WTC11 (cell line): ENCODE measurements around the gene PLEKHA6. TPM values are rescaled to one million over a fixed set of nuclear protein-coding genes. Genes with fewer than 3 reads are reported as not detected.

ENCODE experiments used
- ATAC-seq: fragments of 200-7000 bp; cut with Tn5 transposase; 2 replicates; pipeline ENCODE4 v1.10.0; 2021; ENCODE audit warnings: mild to moderate bottlenecking, moderate library complexity
- CTCF ChIA-PET: fragments of 300-600 bp; sonication (Branson Sonifier 250); formaldehyde crosslinking; loops from one replicate; lab custom pipeline; 2021; ENCODE audit warnings: antibody characterized with exemption; lab: Charles Lee
- POLR2A ChIA-PET: fragments of 350-600 bp; sonication (Branson Sonifier 250); formaldehyde crosslinking; loops from one replicate; lab custom pipeline; 2021; ENCODE audit warnings: antibody characterized with exemption; lab: Charles Lee
- DNase-seq: peaks from one replicate; pipeline ENCODE4 v3.0.0; 2021; ENCODE audit warnings: low spot score
- H3K27ac Mint-ChIP-seq: 2 replicates; pipeline ENCODE4 v1.8.0; 2021; ENCODE audit warnings: mixed read lengths
- H3K27me3 Mint-ChIP-seq: 2 replicates; pipeline ENCODE4 v1.8.0; 2021; ENCODE audit warnings: low read depth, mild to moderate bottlenecking, moderate library complexity, mixed read lengths
- H3K36me3 Mint-ChIP-seq: 2 replicates; pipeline ENCODE4 v1.8.0; 2021; ENCODE audit warnings: mixed read lengths
- H3K4me1 Mint-ChIP-seq: 2 replicates; pipeline ENCODE4 v1.8.0; 2022; ENCODE audit warnings: mixed read lengths
- H3K4me3 Mint-ChIP-seq: 2 replicates; pipeline ENCODE4 v1.8.0; 2021; ENCODE audit warnings: mild to moderate bottlenecking, moderate library complexity, mixed read lengths
- H3K9me3 Mint-ChIP-seq: 2 replicates; pipeline ENCODE4 v1.8.0; 2021; ENCODE audit warnings: mixed read lengths
- AR ChIP-seq: fragments of 250-450 bp; sonication (Bioruptor Pico); IDR thresholded peaks from 2 replicates; pipeline ENCODE4 v1.9.0; 2021; ENCODE audit warnings: mild to moderate bottlenecking
- CREM ChIP-seq: sonication (generic); formaldehyde crosslinking; IDR thresholded peaks from 2 replicates; pipeline ENCODE4 v1.8.1; 2022; ENCODE audit warnings: mild to moderate bottlenecking, missing genetic modification reagents, moderate library complexity
- ELF4 ChIP-seq: sonication (generic); formaldehyde crosslinking; IDR thresholded peaks from 2 replicates; pipeline ENCODE4 v1.8.1; 2022; ENCODE audit warnings: low read depth, mild to moderate bottlenecking, moderate library complexity, missing genetic modification reagents
- ETV6 ChIP-seq: sonication (generic); formaldehyde crosslinking; IDR thresholded peaks from 2 replicates; pipeline ENCODE4 v1.8.1; 2022; ENCODE audit warnings: mild to moderate bottlenecking, missing genetic modification reagents
- HMGXB4 ChIP-seq: sonication (generic); formaldehyde crosslinking; IDR thresholded peaks from 2 replicates; pipeline ENCODE4 v1.8.1; 2023; ENCODE audit warnings: mild to moderate bottlenecking, moderate library complexity, missing genetic modification reagents
- JAZF1 ChIP-seq: fragments of 250-450 bp; sonication (Bioruptor Pico); IDR thresholded peaks from 2 replicates; pipeline ENCODE4 v1.9.0; 2021; ENCODE audit warnings: moderate library complexity, mild to moderate bottlenecking, inconsistent platforms
- NFE2L1 ChIP-seq: sonication (generic); formaldehyde crosslinking; IDR thresholded peaks from 2 replicates; pipeline ENCODE4 v1.8.1; 2023; ENCODE audit warnings: missing genetic modification reagents
- NR2C2 ChIP-seq: sonication (generic); formaldehyde crosslinking; IDR thresholded peaks from 2 replicates; pipeline ENCODE4 v1.8.0; 2022; ENCODE audit warnings: mild to moderate bottlenecking, missing genetic modification reagents
- PRDM15 ChIP-seq: sonication (generic); formaldehyde crosslinking; IDR thresholded peaks from 2 replicates; pipeline ENCODE4 v1.8.0; 2022; ENCODE audit warnings: missing genetic modification reagents
- SMAD4 ChIP-seq: sonication (generic); formaldehyde crosslinking; IDR thresholded peaks from 2 replicates; pipeline ENCODE4 v1.8.0; 2022; ENCODE audit warnings: mild to moderate bottlenecking, missing genetic modification reagents
- ZNF121 ChIP-seq: sonication (generic); formaldehyde crosslinking; IDR thresholded peaks from 2 replicates; pipeline ENCODE4 v1.8.0; 2023; ENCODE audit warnings: missing genetic modification reagents
- ZNF219 ChIP-seq: sonication (generic); formaldehyde crosslinking; IDR thresholded peaks from 2 replicates; pipeline ENCODE4 v1.8.0; 2023; ENCODE audit warnings: missing genetic modification reagents, mild to moderate bottlenecking, borderline replicate concordance
- ZNF317 ChIP-seq: sonication (generic); formaldehyde crosslinking; IDR thresholded peaks from 2 replicates; pipeline ENCODE4 v1.8.1; 2023; ENCODE audit warnings: low read depth, mild to moderate bottlenecking, moderate library complexity, missing genetic modification reagents, borderline replicate concordance
- ZNF416 ChIP-seq: fragments of 250-450 bp; sonication (Bioruptor Pico); IDR thresholded peaks from 2 replicates; pipeline ENCODE4 v1.9.0; 2021; ENCODE audit warnings: mild to moderate bottlenecking, inconsistent platforms
- total RNA-seq: library from RNA; stranded (reverse); gene quantifications from 3 replicates; pipeline ENCODE4 v1.2.3, GENCODE V29; 2021
- TF ChIP-seq, protein P1 (sequence below): sonication (generic); formaldehyde crosslinking; IDR thresholded peaks from 2 replicates; pipeline ENCODE4 v1.8.0; 2023; ENCODE audit warnings: mild to moderate bottlenecking, missing genetic modification reagents

PLEKHA6 gene
- total RNA-seq, 1 experiment from 2014 or later, result 11.6 TPM

GRCh38 chr1:204342310-204342709, 17.4 kb downstream of the PLEKHA6 start:
- ATAC-seq, result no peak
- no peak overlapping the region; the same call in 1 of the 2 replicates for H3K4me3 Mint-ChIP-seq
- ChIA-PET POLR2A (no interaction called here), CTCF (interaction anchor here (0.8 to 2.4 kb wide), 13 partner anchors 9 to 180 kb away, joined by 3 to 12 read pairs (median 5); partner anchors contain the start of gene GOLT1A)
- H3K36me3 Mint-ChIP-seq, result no peaks in the 10 kb centered on the region
- no peaks in the 10 kb centered on the region for H3K9me3 Mint-ChIP-seq
- peaks cover 12% of the 10 kb centered on the region for H3K27me3 Mint-ChIP-seq
- H3K4me1 Mint-ChIP-seq, result peaks cover 72% of the 10 kb centered on the region
- H3K27ac Mint-ChIP-seq, result no peak overlapping the region; the same call in 1 of the 2 replicates
- no peak for DNase-seq
- TF ChIP-seq ELF4 (CRISPR knock-in tag) (no peak), ETV6 (CRISPR knock-in tag) (0 out of 2 replicates have a peak, but pooled peaks have one; percentile 41)

- CTCF ChIA-PET, result interaction anchor here (0.6 to 2.2 kb wide), 12 partner anchors 10 to 134 kb away, joined by 3 to 12 read pairs (median 4); partner anchors contain the start of gene GOLT1A
- no peak for TF ChIP-seq CREM (CRISPR knock-in tag)
- TF ChIP-seq, all 79 proteins: peak for 0
- no peak for DNase-seq
- POLR2A ChIA-PET, result no interaction called here
- Mint-ChIP-seq H3K4me1 (peaks cover 66% of the 10 kb centered on the region), H3K27me3 (peaks cover 12% of the 10 kb centered on the region), H3K9me3 (no peaks in the 10 kb centered on the region), H3K4me3 (no peak overlapping the region), H3K36me3 (no peaks in the 10 kb centered on the region), H3K27ac (no peak overlapping the region)
- no peak for ATAC-seq
Observed at GRCh38 chr1:204341380-204341779, 18.3 kb downstream of the PLEKHA6 start.

- TF ChIP-seq ZNF317 (no peak), HMGXB4 (CRISPR knock-in tag) (no peak), ZNF416 (CRISPR knock-in tag) (no peak), ZNF121 (CRISPR knock-in tag) (0 out of 2 replicates have a peak, but pooled peaks have one; percentile 13)
- DNase-seq (no peak), ATAC-seq (no peak)
- no peak overlapping the region for H3K4me3 Mint-ChIP-seq
- peaks cover 12% of the 10 kb centered on the region for H3K27me3 Mint-ChIP-seq
- POLR2A ChIA-PET, result no interaction called here
- CTCF ChIA-PET, result interaction anchor here (0.7 to 2.2 kb wide), 5 partner anchors 12 to 133 kb away, joined by 3 to 7 read pairs (median 3); no protein-coding TSS in a partner anchor
- peaks cover 57% of the 10 kb centered on the region for H3K4me1 Mint-ChIP-seq
- H3K27ac Mint-ChIP-seq, result no peak overlapping the region
- no peaks in the 10 kb centered on the region for H3K9me3 Mint-ChIP-seq
- H3K36me3 Mint-ChIP-seq, result no peaks in the 10 kb centered on the region
Observed at GRCh38 chr1:204340081-204340889, 19.4 kb downstream of the PLEKHA6 start.

- no peak overlapping the region for H3K4me3 Mint-ChIP-seq
- H3K27me3 Mint-ChIP-seq, result peaks cover 12% of the 10 kb centered on the region
- no peak for ATAC-seq
- ChIA-PET CTCF (interaction anchor here (0.7 to 1.2 kb wide), 2 partner anchors 24 to 85 kb away, joined by 3 read pairs; no protein-coding TSS in a partner anchor), POLR2A (no interaction called here)
- no peaks in the 10 kb centered on the region for H3K36me3 Mint-ChIP-seq
- no peak for DNase-seq
- no peak overlapping the region for H3K27ac Mint-ChIP-seq
- H3K4me1 Mint-ChIP-seq, result peaks cover 51% of the 10 kb centered on the region
- H3K9me3 Mint-ChIP-seq, result no peaks in the 10 kb centered on the region
- TF ChIP-seq PRDM15 (CRISPR knock-in tag), result no peak
- TF ChIP-seq, protein P1, sequence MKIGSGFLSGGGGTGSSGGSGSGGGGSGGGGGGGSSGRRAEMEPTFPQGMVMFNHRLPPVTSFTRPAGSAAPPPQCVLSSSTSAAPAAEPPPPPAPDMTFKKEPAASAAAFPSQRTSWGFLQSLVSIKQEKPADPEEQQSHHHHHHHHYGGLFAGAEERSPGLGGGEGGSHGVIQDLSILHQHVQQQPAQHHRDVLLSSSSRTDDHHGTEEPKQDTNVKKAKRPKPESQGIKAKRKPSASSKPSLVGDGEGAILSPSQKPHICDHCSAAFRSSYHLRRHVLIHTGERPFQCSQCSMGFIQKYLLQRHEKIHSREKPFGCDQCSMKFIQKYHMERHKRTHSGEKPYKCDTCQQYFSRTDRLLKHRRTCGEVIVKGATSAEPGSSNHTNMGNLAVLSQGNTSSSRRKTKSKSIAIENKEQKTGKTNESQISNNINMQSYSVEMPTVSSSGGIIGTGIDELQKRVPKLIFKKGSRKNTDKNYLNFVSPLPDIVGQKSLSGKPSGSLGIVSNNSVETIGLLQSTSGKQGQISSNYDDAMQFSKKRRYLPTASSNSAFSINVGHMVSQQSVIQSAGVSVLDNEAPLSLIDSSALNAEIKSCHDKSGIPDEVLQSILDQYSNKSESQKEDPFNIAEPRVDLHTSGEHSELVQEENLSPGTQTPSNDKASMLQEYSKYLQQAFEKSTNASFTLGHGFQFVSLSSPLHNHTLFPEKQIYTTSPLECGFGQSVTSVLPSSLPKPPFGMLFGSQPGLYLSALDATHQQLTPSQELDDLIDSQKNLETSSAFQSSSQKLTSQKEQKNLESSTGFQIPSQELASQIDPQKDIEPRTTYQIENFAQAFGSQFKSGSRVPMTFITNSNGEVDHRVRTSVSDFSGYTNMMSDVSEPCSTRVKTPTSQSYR, result no peak
- no peak for TF ChIP-seq NFE2L1 (CRISPR knock-in tag)
- no peak for TF ChIP-seq AR
- no peak for TF ChIP-seq ZNF219
- TF ChIP-seq JAZF1 (CRISPR knock-in tag), result no peak
- no peak for TF ChIP-seq SMAD4 (CRISPR knock-in tag)
- no peak for TF ChIP-seq NR2C2
- TF ChIP-seq ZNF121 (CRISPR knock-in tag), result no peak
Observed at GRCh38 chr1:204339541-204339940, 20.2 kb downstream of the PLEKHA6 start.
